Hepatocyte (in vitro differentiated cells): ENCODE results near the gene C6orf141.

Experiments used
- EZH2phosphoT487 ChIP-seq: fragments of 200-600 bp; sonication (generic); IDR thresholded peaks from one replicate; pipeline ENCODE4 v1.6.1; 2018; ENCODE audit warnings: antibody characterized with exemption, mild to moderate bottlenecking, low read depth, moderate library complexity; ENCODE audit not compliant: unreplicated experiment, severe bottlenecking
- TF ChIP-seq, protein P1 (sequence below): fragments of 200-600 bp; sonication (generic); IDR thresholded peaks from 2 replicates; pipeline ENCODE4 v1.5.1; 2016; ENCODE audit warnings: antibody characterized with exemption, mild to moderate bottlenecking; ENCODE audit not compliant: poor library complexity

DNA sequence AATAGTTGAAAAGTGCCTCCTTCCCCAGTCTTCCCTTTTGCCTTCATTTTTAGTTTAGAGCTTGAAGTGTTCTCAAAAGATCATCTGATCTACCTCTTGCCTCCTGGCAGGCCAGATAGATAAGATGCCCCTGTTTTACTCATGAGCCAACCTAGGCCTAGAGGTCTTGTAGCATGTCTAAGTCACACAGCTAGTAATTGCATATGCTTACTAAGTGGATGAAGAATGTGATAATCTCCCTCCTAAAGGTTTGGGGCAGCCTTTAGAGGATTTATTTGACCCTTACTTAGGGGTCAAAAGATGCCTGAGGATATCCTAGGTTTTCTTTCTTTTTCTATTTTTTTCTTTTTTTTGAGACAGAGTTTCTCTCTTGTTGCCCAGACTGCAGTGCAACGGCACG is 2.1 kb downstream of the C6orf141 start:
- TF ChIP-seq, protein P1, sequence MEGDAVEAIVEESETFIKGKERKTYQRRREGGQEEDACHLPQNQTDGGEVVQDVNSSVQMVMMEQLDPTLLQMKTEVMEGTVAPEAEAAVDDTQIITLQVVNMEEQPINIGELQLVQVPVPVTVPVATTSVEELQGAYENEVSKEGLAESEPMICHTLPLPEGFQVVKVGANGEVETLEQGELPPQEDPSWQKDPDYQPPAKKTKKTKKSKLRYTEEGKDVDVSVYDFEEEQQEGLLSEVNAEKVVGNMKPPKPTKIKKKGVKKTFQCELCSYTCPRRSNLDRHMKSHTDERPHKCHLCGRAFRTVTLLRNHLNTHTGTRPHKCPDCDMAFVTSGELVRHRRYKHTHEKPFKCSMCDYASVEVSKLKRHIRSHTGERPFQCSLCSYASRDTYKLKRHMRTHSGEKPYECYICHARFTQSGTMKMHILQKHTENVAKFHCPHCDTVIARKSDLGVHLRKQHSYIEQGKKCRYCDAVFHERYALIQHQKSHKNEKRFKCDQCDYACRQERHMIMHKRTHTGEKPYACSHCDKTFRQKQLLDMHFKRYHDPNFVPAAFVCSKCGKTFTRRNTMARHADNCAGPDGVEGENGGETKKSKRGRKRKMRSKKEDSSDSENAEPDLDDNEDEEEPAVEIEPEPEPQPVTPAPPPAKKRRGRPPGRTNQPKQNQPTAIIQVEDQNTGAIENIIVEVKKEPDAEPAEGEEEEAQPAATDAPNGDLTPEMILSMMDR: no peak
- no peak for TF ChIP-seq EZH2phosphoT487
